SKM-1 treated with dmso at 0.1 percent for 144 hours (cell line): ENCODE data around the gene TBC1D22A.
A peak's percentile ranks its signal among the peaks of the same experiment; 100 is the strongest.
"Not testable (repeated sequence)": the region's sequence is repeated elsewhere in the genome, so short reads cannot be mapped to it uniquely, and the experiment has no call there.

Experiments
- DNase-seq: peaks from one replicate; lab custom pipeline; 2025; ENCODE audit not compliant: unreplicated experiment; lab: John Stamatoyannopoulos, UW

Gene TBC1D22A

GRCh38 chr22:46770151-46770641, 7.7 kb downstream of the TBC1D22A start:
- DNase-seq = no peak

- DNase-seq = no peak
Measured at GRCh38 chr22:46770726-46771125, 8.3 kb downstream of the TBC1D22A start.

GRCh38 chr22:46773076-46773475, 10.6 kb downstream of the TBC1D22A start:
- no peak for DNase-seq

GRCh38 chr22:46774253-46774979, 12.0 kb downstream of the TBC1D22A start:
- peak; percentile 71 for DNase-seq

- no peak for DNase-seq
Measured at GRCh38 chr22:46774980-46775849, 12.8 kb downstream of the TBC1D22A start.

GRCh38 chr22:46775850-46776826, 13.7 kb downstream of the TBC1D22A start:
- DNase-seq = no peak

- no peak for DNase-seq
Measured at GRCh38 chr22:46776876-46777608, 14.6 kb downstream of the TBC1D22A start.

GRCh38 chr22:46777609-46777970, 15.1 kb downstream of the TBC1D22A start:
- DNase-seq = no peak

- no peak for DNase-seq
Measured at GRCh38 chr22:46779023-46779422, 16.6 kb downstream of the TBC1D22A start.

GRCh38 chr22:46779651-46780050, 17.2 kb downstream of the TBC1D22A start:
- no peak for DNase-seq

- DNase-seq = no peak
Measured at GRCh38 chr22:46780453-46780852, 18.0 kb downstream of the TBC1D22A start.

- DNase-seq = no peak
Measured at GRCh38 chr22:46781291-46781690, 18.8 kb downstream of the TBC1D22A start.

- not testable (repeated sequence) for DNase-seq
Measured at GRCh38 chr22:46782200-46782599, 19.8 kb downstream of the TBC1D22A start.

GRCh38 chr22:46783721-46784120, 21.3 kb downstream of the TBC1D22A start:
- no peak for DNase-seq

- no peak for DNase-seq
Measured at GRCh38 chr22:46788441-46789172, 26.2 kb downstream of the TBC1D22A start.

- DNase-seq = no peak
Measured at GRCh38 chr22:46789992-46790391, 27.5 kb downstream of the TBC1D22A start.

- no peak for DNase-seq
Measured at GRCh38 chr22:46791201-46791731, 28.8 kb downstream of the TBC1D22A start.

- no peak for DNase-seq
Measured at GRCh38 chr22:46792061-46792796, 29.8 kb downstream of the TBC1D22A start.

- DNase-seq = no peak
Measured at GRCh38 chr22:46792841-46793261, 30.4 kb downstream of the TBC1D22A start.
